Neural progenitor cell (in vitro differentiated cells): Measurements from ENCODE around the gene STK32B.

Experiments
- EZH2 ChIP-seq: fragments of 200-600 bp; sonication (generic); IDR thresholded peaks from 2 replicates; pipeline ENCODE4 v1.6.1; 2017; ENCODE audit warnings: antibody characterized with exemption, mild to moderate bottlenecking, moderate library complexity
- EZH2phosphoT487 ChIP-seq: fragments of 200-600 bp; sonication (generic); IDR thresholded peaks from 2 replicates; pipeline ENCODE4 v1.6.1; 2017; ENCODE audit warnings: antibody characterized with exemption
- TF ChIP-seq, protein P1 (sequence below): fragments of 200-600 bp; sonication (generic); IDR thresholded peaks from 2 replicates; pipeline ENCODE4 v1.5.1; 2017; ENCODE audit warnings: antibody characterized with exemption, mild to moderate bottlenecking

DNA sequence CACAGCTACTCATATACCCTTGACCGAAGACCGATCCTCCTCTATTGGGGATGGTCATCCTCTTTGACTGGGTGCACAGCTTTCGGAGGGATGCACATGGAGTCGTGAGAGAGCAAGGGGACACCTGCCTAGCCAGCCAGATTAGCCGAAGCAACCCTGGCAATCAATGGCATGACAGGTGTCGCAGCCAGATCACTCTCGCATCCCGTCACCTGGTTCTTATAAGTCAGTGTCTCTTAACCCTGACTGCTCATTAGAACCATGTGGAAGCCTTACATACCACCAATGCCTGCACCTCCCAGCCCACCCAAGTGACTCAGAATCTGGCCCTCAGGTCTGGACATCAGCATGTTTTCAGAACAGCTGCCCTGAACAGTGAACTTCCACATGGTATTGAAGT is 407.4 kb downstream of the STK32B start:
- TF ChIP-seq, protein P1, sequence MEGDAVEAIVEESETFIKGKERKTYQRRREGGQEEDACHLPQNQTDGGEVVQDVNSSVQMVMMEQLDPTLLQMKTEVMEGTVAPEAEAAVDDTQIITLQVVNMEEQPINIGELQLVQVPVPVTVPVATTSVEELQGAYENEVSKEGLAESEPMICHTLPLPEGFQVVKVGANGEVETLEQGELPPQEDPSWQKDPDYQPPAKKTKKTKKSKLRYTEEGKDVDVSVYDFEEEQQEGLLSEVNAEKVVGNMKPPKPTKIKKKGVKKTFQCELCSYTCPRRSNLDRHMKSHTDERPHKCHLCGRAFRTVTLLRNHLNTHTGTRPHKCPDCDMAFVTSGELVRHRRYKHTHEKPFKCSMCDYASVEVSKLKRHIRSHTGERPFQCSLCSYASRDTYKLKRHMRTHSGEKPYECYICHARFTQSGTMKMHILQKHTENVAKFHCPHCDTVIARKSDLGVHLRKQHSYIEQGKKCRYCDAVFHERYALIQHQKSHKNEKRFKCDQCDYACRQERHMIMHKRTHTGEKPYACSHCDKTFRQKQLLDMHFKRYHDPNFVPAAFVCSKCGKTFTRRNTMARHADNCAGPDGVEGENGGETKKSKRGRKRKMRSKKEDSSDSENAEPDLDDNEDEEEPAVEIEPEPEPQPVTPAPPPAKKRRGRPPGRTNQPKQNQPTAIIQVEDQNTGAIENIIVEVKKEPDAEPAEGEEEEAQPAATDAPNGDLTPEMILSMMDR, result no peak
- no peak for TF ChIP-seq EZH2
- TF ChIP-seq EZH2phosphoT487, result no peak
